Natural killer cell (primary cell): ENCODE measurements around the gene DCTD. TPM values are rescaled to one million over a fixed set of nuclear protein-coding genes. Genes with fewer than 3 reads are reported as not detected.

Experiments
- ATAC-seq, 3 donors: fragments of 150-1000 bp in 2 of 3; fragments of 200-7000 bp in 1 of 3; cut with Tn5 transposase; 1 replicate in 1 of 3; 2 replicates in 2 of 3; pipeline ENCODE4 v1.10.0; 2021; ENCODE audit warnings: mild to moderate bottlenecking in 2 of 3, moderate library complexity in 2 of 3
- DNase-seq, 2 donors: peaks; one replicate each; pipeline versions ENCODE4 v3.0.0 to v3.0.0-alpha.2; 2013 to 2021; ENCODE audit warnings: mixed read lengths in 1 of 2
- H3K27ac ChIP-seq: one replicate; pipeline ENCODE4 v1.5.1; 2013; ENCODE audit warnings: mild to moderate bottlenecking, low read length
- H3K27me3 ChIP-seq: one replicate; pipeline ENCODE4 v1.6.1; 2013; ENCODE audit warnings: low read length; ENCODE audit not compliant: control insufficient read depth, insufficient read depth
- H3K36me3 ChIP-seq: one replicate; pipeline ENCODE4 v1.6.1; 2013; ENCODE audit warnings: low read length; ENCODE audit not compliant: control insufficient read depth, insufficient read depth
- H3K4me1 ChIP-seq: one replicate; pipeline ENCODE4 v1.6.1; 2013; ENCODE audit warnings: low read length; ENCODE audit not compliant: control insufficient read depth, insufficient read depth
- H3K4me3 ChIP-seq: one replicate; pipeline ENCODE4 v1.5.1; 2013; ENCODE audit warnings: low read length
- H3K9me3 ChIP-seq: one replicate; pipeline ENCODE4 v1.6.1; 2013; ENCODE audit warnings: low read length; ENCODE audit not compliant: control insufficient read depth, insufficient read depth
- H3K27ac Mint-ChIP-seq, 2 donors: one replicate each; pipeline ENCODE4 v1.8.0; 2022; ENCODE audit warnings: mild to moderate bottlenecking in 2 of 2, mixed read lengths in 2 of 2, moderate library complexity in 1 of 2
- H3K27me3 Mint-ChIP-seq, 2 donors: one replicate each; pipeline ENCODE4 v1.8.0; 2022; ENCODE audit warnings: low read depth in 2 of 2, mixed read lengths in 2 of 2
- H3K36me3 Mint-ChIP-seq: one replicate; pipeline ENCODE4 v1.8.0; 2022; ENCODE audit warnings: mixed read lengths
- H3K4me1 Mint-ChIP-seq, 2 donors: one replicate each; pipeline ENCODE4 v1.8.0; 2022; ENCODE audit warnings: mixed read lengths in 2 of 2
- H3K4me3 Mint-ChIP-seq: one replicate; pipeline ENCODE4 v1.8.0; 2022; ENCODE audit warnings: mild to moderate bottlenecking, moderate library complexity, mixed read lengths
- H3K9me3 Mint-ChIP-seq, 2 donors: one replicate each; pipeline ENCODE4 v1.8.0; 2022; ENCODE audit warnings: mixed read lengths in 2 of 2
- CTCF ChIP-seq: fragments of 200-600 bp; IDR thresholded peaks from one replicate; pipeline ENCODE4 v1.8.0; 2022; ENCODE audit warnings: antibody characterized with exemption
- WGBS: methylation state at CpG from one replicate; pipeline ENCODE4 v1.1.7; 2013; ENCODE audit warnings: missing lambda C conversion rate; ENCODE audit not compliant: insufficient coverage; 5-methylcytosine and 5-hydroxymethylcytosine counted together
- intact Hi-C: fragments of 100-400 bp; cut with micrococcal nuclease; formaldehyde crosslinking; loops from one replicate; pipeline ENCODE4 v1.14.2; 2022
- total RNA-seq, 4 donors: library from RNA; stranded (reverse); fragments of 120-200 nt in 1 of 4; gene quantifications; one replicate each; pipeline versions ENCODE4 v1.2.3 to v1.2.4, GENCODE V29; 2013 to 2022

Gene DCTD
- total RNA-seq, 3 donors from 2014 or later (not counting 1 experiment from before 2014, with no cell fraction given), result 57.2 to 68.2 (median 68.1) TPM

- H3K27me3 ChIP-seq, result no peaks in the 10 kb centered on the region
- H3K9me3 Mint-ChIP-seq, result peaks cover 0 to 2% of the 10 kb centered on the region in 2 donors
- H3K4me1 ChIP-seq, result peaks cover 28% of the 10 kb centered on the region
- peak overlapping the region; percentile 85 for H3K4me3 Mint-ChIP-seq
- peak overlapping the region; percentile 100 for H3K27ac ChIP-seq
- no peak for DNase-seq
- intact Hi-C loops, result loop anchor here (1.0 kb wide), 1 partner anchor 109 kb away; no protein-coding TSS in a partner anchor
- WGBS, result 4% methylated on average over 10 of the region's 12 CpGs
- H3K27me3 Mint-ChIP-seq, result no peaks in the 10 kb centered on the region
- ATAC-seq, result no peak
- peaks cover 2% of the 10 kb centered on the region for H3K36me3 Mint-ChIP-seq
- TF ChIP-seq CTCF, result no peak
- H3K27ac Mint-ChIP-seq, result peak overlapping the region; percentile 90 to 91
- peaks cover 13% of the 10 kb centered on the region for H3K36me3 ChIP-seq
- H3K9me3 ChIP-seq, result no peaks in the 10 kb centered on the region
- peak overlapping the region; percentile 86 for H3K4me3 ChIP-seq
- H3K4me1 Mint-ChIP-seq, result peaks cover 36 to 40% of the 10 kb centered on the region in 2 donors
These were observed 940 bp upstream of the DCTD start for GRCh38 chr4:182918044-182918607.

GRCh38 chr4:182916483-182917181 lies 554 bp downstream of the DCTD start:
- peak overlapping the region; percentile 80 to 90 for H3K27ac Mint-ChIP-seq
- peak overlapping the region; percentile 85 for H3K27ac ChIP-seq
- DNase-seq (peak in 1 of 2 donors; percentile 56), ATAC-seq (peak in 2 of 3 donors; percentile 2 to 6)
- H3K27me3 Mint-ChIP-seq, result no peaks in the 10 kb centered on the region
- H3K9me3 ChIP-seq, result no peaks in the 10 kb centered on the region
- peaks cover 13% of the 10 kb centered on the region for H3K36me3 Mint-ChIP-seq
- peak overlapping the region; percentile 87 for H3K4me3 Mint-ChIP-seq
- peaks cover 28% of the 10 kb centered on the region for H3K4me1 ChIP-seq
- peaks cover 0 to 2% of the 10 kb centered on the region in 2 donors for H3K9me3 Mint-ChIP-seq
- TF ChIP-seq CTCF, result no peak
- H3K36me3 ChIP-seq, result peaks cover 16% of the 10 kb centered on the region
- H3K4me1 Mint-ChIP-seq, result peaks cover 48 to 51% of the 10 kb centered on the region in 2 donors
- 6% methylated on average over 38 of the region's 38 CpGs for WGBS
- H3K4me3 ChIP-seq, result peak overlapping the region; percentile 62
- intact Hi-C loops, result loop anchor here (2.0 kb wide), 1 partner anchor 490 kb away; no protein-coding TSS in a partner anchor
- no peaks in the 10 kb centered on the region for H3K27me3 ChIP-seq

GRCh38 chr4:182914357-182914756 lies 2.8 kb downstream of the DCTD start:
- Mint-ChIP-seq H3K27me3 (no peaks in the 10 kb centered on the region), H3K9me3 (peaks cover 0 to 2% of the 10 kb centered on the region in 2 donors), H3K4me3 (no peak overlapping the region), H3K36me3 (peaks cover 13% of the 10 kb centered on the region), H3K4me1 (peaks cover 44 to 50% of the 10 kb centered on the region in 2 donors), H3K27ac (peak overlapping the region in 1 of 2 donors; percentile 37)
- TF ChIP-seq CTCF, result no peak
- peaks cover 27% of the 10 kb centered on the region for H3K36me3 ChIP-seq
- intact Hi-C loops, result no loop called here
- no peak for DNase-seq
- H3K9me3 ChIP-seq, result no peaks in the 10 kb centered on the region
- no peak overlapping the region for H3K4me3 ChIP-seq
- no peak overlapping the region for H3K27ac ChIP-seq
- H3K27me3 ChIP-seq, result no peaks in the 10 kb centered on the region
- peaks cover 25% of the 10 kb centered on the region for H3K4me1 ChIP-seq
- 95% methylated on average over 5 of the region's 5 CpGs for WGBS
- no peak for ATAC-seq
